Panc1 (cell line): ENCODE measurements around the gene PGF. TPM values are rescaled to one million over a fixed set of nuclear protein-coding genes. Genes with fewer than 3 reads are reported as not detected.

ENCODE experiments used
- ATAC-seq: fragments of 200-7000 bp; cut with Tn5 transposase; 2 replicates; pipeline ENCODE4 v1.9.1; 2020; ENCODE audit warnings: mild to moderate bottlenecking, moderate library complexity
- BruUV-seq: library from RNA; stranded (reverse); fragments of 400-500 nt; replicated peaks from 2 replicates; lab custom pipeline; 2021; lab: Mats Ljungman, UMichigan
- CTCF ChIA-PET: fragments of 300-600 bp; sonication (Branson Sonifier 250); formaldehyde crosslinking; loops from one replicate; lab custom pipeline; 2022; ENCODE audit warnings: antibody characterized with exemption; lab: Charles Lee
- POLR2A ChIA-PET: fragments of 300-600 bp; sonication (Branson Sonifier 250); formaldehyde crosslinking; loops from one replicate; lab custom pipeline; 2022; ENCODE audit warnings: antibody characterized with exemption; lab: Charles Lee
- DNase-seq: peaks from one replicate; pipeline ENCODE4 v3.0.0-alpha.2; 2010; ENCODE audit warnings: low read depth, low spot score
- H3K27ac ChIP-seq: 2 replicates; pipeline ENCODE4 v1.5.1; 2011; ENCODE audit warnings: mild to moderate bottlenecking, low read length, inconsistent platforms
- H3K27me3 ChIP-seq: fragments of 200-500 bp; sonication (Bioruptor generic); 2 replicates; pipeline ENCODE4 v1.6.0; 2014; ENCODE audit warnings: low read length, inconsistent platforms; ENCODE audit not compliant: control insufficient read depth, insufficient read depth
- H3K36me3 ChIP-seq: fragments of 200-500 bp; sonication (Bioruptor generic); 2 replicates; pipeline ENCODE4 v1.5.1; 2014; ENCODE audit warnings: inconsistent platforms, mild to moderate bottlenecking, low read length, moderate library complexity; ENCODE audit not compliant: control insufficient read depth, insufficient read depth
- H3K4me1 ChIP-seq: 2 replicates; pipeline ENCODE4 v1.5.1; 2011; ENCODE audit warnings: inconsistent platforms, mild to moderate bottlenecking, low read length, moderate library complexity; ENCODE audit not compliant: control insufficient read depth, insufficient read depth
- H3K4me3 ChIP-seq, 2 experiments: 2 replicates each; pipeline ENCODE4 v1.5.1; 2011 to 2012; ENCODE audit warnings: low read depth in 2 of 2, low read length in 2 of 2, mild to moderate bottlenecking in 2 of 2, inconsistent platforms in 1 of 2, moderate library complexity in 1 of 2
- H3K9me3 ChIP-seq: fragments of 200-500 bp; sonication (Bioruptor generic); 2 replicates; pipeline ENCODE4 v1.5.1; 2014; ENCODE audit warnings: low read depth, mild to moderate bottlenecking, inconsistent platforms, low read length, moderate library complexity; ENCODE audit not compliant: control insufficient read depth, insufficient read depth
- CTCF ChIP-seq: fragments of 450-650 bp; IDR thresholded peaks from 2 replicates; pipeline ENCODE4 v1.5.1; 2017; ENCODE audit warnings: mild to moderate bottlenecking
- POLR2AphosphoS5 ChIP-seq: IDR thresholded peaks from 2 replicates; pipeline ENCODE4 v1.6.1; 2012; ENCODE audit warnings: mild to moderate bottlenecking, low read depth, low read length, moderate library complexity
- REST ChIP-seq, 2 experiments: IDR thresholded peaks; 2 replicates each; pipeline ENCODE4 v1.6.1; 2011 to 2012; ENCODE audit warnings: low read depth in 2 of 2, control low read depth in 1 of 2, low read length in 1 of 2, mild to moderate bottlenecking in 1 of 2, moderate library complexity in 1 of 2; ENCODE audit not compliant: insufficient read depth in 1 of 2
- SIN3A ChIP-seq: IDR thresholded peaks from 2 replicates; pipeline ENCODE4 v1.6.1; 2012; ENCODE audit warnings: low read depth, mild to moderate bottlenecking, low read length, moderate library complexity, borderline replicate concordance; ENCODE audit not compliant: insufficient read depth
- TCF7L2 ChIP-seq: IDR thresholded peaks from 2 replicates; pipeline ENCODE4 v1.6.1; 2011; ENCODE audit warnings: mild to moderate bottlenecking, low read depth, low read length, inconsistent platforms
- in situ Hi-C: cut with HindIII; loops from 2 replicates; pipeline ENCODE4 v1.10.0; 2016; ENCODE audit warnings: low sequenced_read_pairs, low pct_unique_long_range_greater_than_20kb
- intact Hi-C: fragments of 100-400 bp; cut with micrococcal nuclease; formaldehyde crosslinking; loops from one replicate; pipeline ENCODE4 v1.10.0; 2022; ENCODE audit not compliant: unreplicated experiment
- total RNA-seq: library from RNA; stranded (reverse); gene quantifications from one replicate; pipeline ENCODE4 v1.2.1, GENCODE V29; 2021; ENCODE audit not compliant: unreplicated experiment

The PGF gene
- total RNA-seq, 1 experiment from 2014 or later = 7.3 TPM

- no peak overlapping the region for H3K27ac ChIP-seq
- H3K4me1 ChIP-seq = peaks cover 10% of the 10 kb centered on the region
- H3K36me3 ChIP-seq = no peaks in the 10 kb centered on the region
- POLR2A ChIA-PET = no interaction called here
- CTCF ChIA-PET = no interaction called here
- H3K27me3 ChIP-seq = no peaks in the 10 kb centered on the region
- no peak for TF ChIP-seq POLR2AphosphoS5
- no peak for TF ChIP-seq REST (IDR thresholded peaks at IDR 0.05; ENCODE audit: insufficient read depth in 1 of 2, low read depth in 2 of 2, low read length in 1 of 2)
- TF ChIP-seq CTCF = no peak
- no peak for TF ChIP-seq SIN3A
- no peak for TF ChIP-seq TCF7L2
- ATAC-seq = no peak
- in situ Hi-C loops (no loop called here), intact Hi-C loops (no loop called here)
- no peak overlapping the region for H3K4me3 ChIP-seq
- DNase-seq = no peak
- no peaks in the 10 kb centered on the region for H3K9me3 ChIP-seq
- BruUV-seq = no TSS peak
Measured at GRCh38 chr14:74978416-74978947, 23.1 kb upstream of the PGF start.

- no peak for TF ChIP-seq TCF7L2
- TF ChIP-seq POLR2AphosphoS5 = no peak
- TF ChIP-seq REST (IDR thresholded peaks at IDR 0.05; ENCODE audit: insufficient read depth in 1 of 2, low read depth in 2 of 2, low read length in 1 of 2) = no peak
- Histone ChIP-seq H3K27me3 (no peaks in the 10 kb centered on the region), H3K4me3 (no peak overlapping the region), H3K9me3 (no peaks in the 10 kb centered on the region), H3K36me3 (no peaks in the 10 kb centered on the region), H3K4me1 (peaks cover 10% of the 10 kb centered on the region), H3K27ac (no peak overlapping the region)
- DNase-seq = no peak
- CTCF ChIA-PET = no interaction called here
- in situ Hi-C loops (no loop called here), intact Hi-C loops (no loop called here)
- no TSS peak for BruUV-seq
- ATAC-seq = no peak
- POLR2A ChIA-PET = no interaction called here
Measured at GRCh38 chr14:74977901-74978385, 22.5 kb upstream of the PGF start.
